C4-2B (cell line): ENCODE data around the gene ZNF480.

ENCODE experiments used
- ZFX ChIP-seq: fragments of 450-650 bp; IDR thresholded peaks from 2 replicates; pipeline ENCODE4 v1.6.1; 2017
- TF ChIP-seq, protein P1 (sequence below): fragments of 450-650 bp; conservative IDR thresholded peaks from 2 replicates; pipeline ENCODE4 v1.5.1; 2017; ENCODE audit warnings: mild to moderate bottlenecking

DNA sequence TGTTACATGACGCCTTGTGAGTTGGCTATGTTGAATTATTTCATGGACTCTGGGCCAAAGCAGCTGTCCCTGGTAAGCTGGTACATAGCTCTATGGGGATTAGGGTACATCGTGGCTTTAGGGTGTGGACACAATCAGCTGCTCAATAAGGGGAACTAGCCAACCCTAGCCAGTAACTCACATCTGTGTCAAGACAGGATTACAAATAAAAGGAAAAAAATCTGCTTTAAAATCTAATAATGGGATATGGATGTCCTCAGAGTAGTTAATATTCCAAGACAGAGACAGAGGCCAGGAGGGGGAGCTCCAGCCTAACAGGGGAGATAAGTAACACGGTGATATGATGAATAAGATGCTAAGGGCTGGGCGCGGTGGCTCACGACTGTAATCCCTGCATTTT lies 48.7 kb upstream of the ZNF480 start:
- TF ChIP-seq, protein P1, sequence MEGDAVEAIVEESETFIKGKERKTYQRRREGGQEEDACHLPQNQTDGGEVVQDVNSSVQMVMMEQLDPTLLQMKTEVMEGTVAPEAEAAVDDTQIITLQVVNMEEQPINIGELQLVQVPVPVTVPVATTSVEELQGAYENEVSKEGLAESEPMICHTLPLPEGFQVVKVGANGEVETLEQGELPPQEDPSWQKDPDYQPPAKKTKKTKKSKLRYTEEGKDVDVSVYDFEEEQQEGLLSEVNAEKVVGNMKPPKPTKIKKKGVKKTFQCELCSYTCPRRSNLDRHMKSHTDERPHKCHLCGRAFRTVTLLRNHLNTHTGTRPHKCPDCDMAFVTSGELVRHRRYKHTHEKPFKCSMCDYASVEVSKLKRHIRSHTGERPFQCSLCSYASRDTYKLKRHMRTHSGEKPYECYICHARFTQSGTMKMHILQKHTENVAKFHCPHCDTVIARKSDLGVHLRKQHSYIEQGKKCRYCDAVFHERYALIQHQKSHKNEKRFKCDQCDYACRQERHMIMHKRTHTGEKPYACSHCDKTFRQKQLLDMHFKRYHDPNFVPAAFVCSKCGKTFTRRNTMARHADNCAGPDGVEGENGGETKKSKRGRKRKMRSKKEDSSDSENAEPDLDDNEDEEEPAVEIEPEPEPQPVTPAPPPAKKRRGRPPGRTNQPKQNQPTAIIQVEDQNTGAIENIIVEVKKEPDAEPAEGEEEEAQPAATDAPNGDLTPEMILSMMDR: peak; percentile 68
- TF ChIP-seq ZFX: no peak
